NCI-H2107 (cell line): ENCODE results near the gene YIPF5.

ENCODE experiments used
- DNase-seq: peaks from one replicate; lab custom pipeline; 2025; lab: John Stamatoyannopoulos, UW

The YIPF5 gene

DNA sequence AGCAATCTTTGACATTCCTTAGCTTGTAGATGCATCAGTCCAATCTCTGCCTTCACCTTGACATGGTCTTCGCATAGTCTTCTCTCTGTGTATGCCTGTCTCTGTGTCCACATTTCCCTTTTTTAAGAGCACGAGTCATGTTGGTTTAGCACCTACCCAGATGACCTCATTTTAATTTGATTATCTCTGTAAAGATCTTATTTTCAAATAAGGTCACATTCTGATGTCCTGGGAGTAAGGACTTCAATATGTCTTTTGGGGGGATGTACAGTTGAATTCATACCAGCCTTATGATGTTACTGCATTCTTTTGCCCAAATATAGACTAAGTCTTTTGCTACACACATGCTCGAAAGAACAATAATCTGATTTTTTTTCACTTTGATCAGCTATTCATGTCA, 7.1 kb upstream of the YIPF5 start:
- no peak for DNase-seq

DNA sequence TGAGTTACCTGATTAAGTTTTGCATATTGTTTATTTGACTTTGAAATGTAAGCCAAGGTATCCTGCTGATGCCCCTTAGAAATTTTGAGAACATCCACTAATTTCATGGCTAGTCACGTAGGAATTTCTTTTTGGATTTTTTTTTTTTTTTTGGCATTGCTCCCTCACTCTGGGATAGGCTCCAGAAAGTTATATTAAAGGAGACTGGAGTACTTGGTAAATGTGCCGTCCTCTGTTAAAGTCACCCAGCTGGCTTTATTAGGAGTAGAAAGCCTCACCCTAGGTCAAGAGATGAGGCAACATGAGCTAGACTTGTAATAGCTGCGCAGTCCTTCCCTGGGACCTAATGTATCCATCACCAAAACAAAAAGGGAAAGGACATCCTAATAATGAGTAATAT, 3.3 kb upstream of the YIPF5 start:
- DNase-seq: no peak

DNA sequence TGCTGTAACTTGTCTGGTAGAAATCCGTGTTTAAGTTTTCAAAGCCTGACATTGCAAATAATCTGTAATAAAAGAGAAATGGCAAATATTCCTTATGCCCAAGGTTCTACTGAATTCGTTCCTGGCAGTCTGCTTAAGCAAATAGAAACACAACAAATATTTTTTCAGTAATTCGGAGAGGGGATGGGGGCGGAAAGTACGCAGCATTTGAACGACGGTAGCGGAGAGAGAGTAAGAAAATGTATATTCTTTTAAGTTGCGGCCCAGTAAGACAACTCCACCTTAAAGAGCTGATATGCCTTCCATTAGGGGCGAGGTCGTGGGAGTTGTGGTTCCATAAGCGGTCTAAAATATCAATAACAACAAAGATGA, 569 bp downstream of the YIPF5 start:
- no peak for DNase-seq

DNA sequence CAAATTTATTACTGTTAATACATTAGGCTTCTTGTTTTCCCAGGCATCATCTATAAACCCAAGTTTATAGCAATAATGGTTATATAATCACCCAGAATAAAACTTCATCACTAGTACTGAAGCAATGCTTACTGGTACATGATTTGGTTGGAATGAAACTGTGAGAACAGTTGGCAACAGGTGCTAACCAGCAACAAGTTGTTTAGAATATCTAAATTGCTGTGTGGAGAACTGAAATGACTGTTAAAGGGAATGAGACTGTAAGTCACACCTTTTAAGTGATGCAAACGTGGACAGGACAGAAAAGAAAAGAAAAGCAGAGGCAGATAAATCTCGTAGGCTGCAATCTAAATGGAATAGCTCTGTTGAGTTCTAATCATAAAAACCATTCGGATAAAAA, 2.5 kb downstream of the YIPF5 start:
- DNase-seq: no peak

DNA sequence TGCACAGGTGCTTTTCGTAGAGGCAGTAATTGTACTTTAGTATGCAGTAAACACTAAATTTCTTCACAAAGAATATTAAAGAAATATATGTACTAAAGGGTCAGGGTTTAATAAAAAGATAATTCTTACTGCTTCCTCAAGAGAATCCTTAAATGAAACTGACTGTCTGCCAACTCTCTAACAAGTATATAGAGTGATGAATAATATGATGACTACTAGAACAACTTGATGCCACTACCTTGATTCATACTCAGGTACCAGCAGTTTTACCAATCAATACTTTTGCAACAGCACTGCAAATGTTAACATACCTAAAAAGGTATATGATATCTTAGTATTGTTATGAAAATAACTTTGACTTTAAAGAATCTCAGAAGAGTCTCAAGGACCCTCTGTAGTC, 3.8 kb downstream of the YIPF5 start:
- no peak for DNase-seq

DNA sequence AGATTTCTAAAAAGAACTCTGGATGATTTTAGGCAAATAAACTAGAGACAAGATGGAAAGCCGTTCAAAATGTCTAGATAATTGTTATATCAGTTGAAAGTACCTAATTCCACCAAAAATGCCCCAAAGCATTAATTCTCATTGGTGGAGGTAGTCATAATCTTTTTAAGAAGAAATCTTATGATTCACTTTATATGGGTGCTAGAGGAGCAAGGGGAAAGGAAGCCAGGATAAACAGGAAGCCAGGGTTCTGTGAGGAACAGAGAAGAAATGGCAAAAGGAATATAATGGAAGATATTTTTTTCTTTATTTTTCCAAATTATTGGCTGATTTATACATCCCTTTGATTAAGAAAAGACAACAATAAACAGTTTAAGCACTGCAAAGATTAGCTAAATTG, 7.8 kb downstream of the YIPF5 start:
- no peak for DNase-seq

DNA sequence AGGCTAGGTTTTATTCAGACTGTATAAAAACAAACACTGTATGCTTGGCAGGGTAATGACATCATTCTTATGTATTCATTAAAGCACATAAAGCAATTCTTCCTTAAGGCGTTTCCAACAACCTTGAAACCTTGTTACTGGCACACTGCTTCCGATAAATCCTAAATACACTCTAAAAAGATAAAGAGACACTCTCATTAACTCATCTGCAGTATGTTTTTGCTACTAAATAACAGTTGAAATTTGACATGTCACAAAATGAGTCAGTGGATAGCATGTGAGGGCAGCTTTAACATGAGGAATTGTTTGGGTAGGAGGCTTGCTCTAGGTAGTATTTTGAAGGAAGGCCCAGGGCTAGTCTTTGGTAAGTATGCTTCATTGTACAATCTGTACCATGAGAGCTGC, 13.7 kb downstream of the YIPF5 start:
- no peak for DNase-seq

DNA sequence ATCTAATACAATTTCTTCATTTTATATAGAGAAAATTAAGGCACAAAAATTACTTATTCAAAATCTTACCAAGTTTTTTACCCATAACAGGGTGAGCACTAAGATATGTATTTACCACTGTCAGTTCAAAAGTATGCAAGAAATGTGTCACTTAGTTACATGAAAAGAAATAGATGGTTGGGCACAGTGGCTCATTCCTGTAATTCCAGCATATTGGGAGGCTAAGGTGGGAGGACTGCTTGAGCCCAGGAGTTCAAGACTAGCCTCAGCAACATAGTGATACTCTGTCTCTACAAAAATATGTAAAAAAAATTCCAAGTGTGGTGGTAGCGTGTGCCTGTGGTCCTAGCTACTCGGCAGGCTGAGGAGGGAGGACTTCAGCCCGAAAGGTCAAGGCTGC, 19.4 kb downstream of the YIPF5 start:
- DNase-seq: no peak

DNA sequence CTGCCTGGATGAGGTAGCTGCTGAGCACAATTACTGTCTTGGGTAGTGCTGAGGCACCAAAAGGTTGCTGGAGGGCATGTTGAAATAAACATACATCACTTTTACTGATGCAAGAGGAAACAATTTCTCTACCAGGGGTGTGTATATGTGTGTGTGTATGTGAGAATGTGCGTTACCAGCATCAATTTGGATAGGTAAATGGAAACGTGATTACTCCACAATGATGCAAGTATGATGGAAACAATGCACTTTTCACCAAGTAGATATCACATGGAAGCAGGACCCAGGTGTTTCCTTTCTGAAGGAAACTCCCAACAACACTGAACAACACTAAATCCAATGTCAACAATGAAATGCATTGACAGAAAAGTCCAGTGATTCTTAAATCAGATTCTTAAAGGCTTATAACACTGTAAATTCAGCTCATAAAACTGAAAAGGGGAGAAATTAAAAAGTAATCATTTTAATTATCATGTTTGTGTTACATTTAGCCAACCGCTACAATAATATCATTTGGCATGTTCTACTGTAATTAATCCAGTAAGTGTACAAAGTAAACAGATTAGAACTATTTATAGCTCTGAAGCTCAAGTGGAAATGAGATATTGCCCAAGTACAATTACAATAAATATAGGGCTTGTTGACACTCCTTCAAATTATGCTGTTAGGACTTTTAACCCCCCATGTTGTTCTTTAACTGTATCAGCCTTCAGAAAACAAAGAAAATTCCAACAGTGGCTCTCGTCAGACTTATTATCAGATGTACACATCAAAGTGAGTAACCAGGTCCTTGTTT, 25.3 kb downstream of the YIPF5 start:
- no peak for DNase-seq

DNA sequence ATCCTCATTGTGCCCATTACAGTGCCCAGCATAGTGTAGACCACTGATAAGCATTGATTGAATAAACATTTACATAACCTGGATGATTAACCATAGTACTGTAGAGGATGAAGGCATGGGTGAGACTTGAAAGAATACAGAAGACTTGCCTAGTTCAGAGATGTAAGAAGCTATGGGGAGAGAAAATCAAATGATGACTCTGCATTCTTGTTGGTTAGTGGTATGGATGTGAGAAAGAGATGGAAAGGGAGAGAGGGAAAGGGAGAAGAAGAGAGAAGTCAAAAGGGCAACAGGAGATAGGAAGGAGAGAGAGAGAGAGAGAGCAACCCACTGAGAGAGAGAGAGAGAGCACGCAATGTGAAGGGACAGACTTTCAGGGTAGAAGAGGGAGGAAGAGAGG, 26.8 kb downstream of the YIPF5 start:
- no peak for DNase-seq

DNA sequence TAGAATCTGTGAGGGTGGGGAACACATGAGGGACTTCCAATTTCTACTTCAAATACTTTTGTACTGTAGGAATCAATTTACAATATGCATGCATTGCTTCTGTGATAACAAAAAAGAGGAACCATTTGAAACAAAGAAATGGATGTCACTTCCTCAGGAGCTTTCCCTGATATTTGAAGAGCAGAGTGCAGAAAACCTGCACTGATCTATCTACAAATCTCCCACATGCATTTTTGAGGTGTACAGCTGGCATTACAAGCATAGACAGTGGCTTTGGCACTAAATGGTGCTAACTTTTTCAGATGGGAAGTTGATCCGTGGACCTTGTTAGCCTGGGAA, 27.7 kb downstream of the YIPF5 start:
- DNase-seq: no peak

DNA sequence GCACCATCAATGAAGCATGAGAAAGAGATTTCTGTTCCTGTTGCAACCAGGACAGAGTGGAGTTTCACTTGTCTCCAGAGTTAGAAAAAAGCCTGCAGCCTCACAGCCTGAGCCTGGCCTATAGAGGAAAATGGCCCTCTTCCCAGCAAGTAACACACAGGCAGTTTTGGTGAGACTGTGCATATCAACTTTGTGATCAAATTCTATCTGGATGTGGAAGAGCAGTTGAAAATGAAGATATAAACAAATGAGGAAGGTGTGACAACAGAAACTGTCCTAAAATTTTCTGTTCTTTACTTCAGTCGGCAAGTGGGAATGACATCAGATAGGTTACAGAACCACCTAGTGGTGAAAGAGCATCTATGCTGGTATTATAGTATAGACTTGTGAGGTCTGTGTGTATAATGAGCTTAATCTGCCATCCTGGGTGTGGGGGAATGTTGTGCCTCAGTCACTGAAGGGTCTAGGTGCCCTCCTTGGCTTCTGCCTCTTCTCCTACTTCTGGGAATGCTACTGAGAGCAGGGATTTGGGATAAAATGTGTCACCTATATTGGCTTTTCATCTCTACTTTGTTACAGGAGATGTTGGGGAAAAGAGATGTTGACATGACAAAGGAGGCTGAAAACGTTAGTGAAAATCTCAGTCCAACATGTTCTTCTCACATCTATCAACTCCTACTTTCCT, 28.2 kb downstream of the YIPF5 start:
- no peak for DNase-seq

DNA sequence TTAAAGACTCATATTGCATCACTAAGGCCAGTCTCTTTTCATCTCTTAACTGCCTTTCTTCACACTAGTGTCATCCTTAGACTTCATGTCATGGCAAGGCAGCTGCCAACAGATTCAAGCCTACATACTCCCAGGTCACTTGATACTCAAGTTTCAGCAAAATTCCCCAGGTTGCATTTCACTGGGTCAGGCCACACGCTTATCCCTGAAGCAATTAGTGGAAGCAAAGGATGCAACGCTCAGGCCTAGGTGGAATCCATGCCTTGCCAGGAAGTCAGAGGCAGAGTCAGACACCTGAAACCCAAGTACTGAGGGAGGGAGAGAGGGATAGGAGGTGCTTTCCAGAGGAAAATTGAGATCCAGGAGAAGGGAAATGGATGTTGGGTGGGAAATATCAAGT, 28.9 kb downstream of the YIPF5 start:
- no peak for DNase-seq

DNA sequence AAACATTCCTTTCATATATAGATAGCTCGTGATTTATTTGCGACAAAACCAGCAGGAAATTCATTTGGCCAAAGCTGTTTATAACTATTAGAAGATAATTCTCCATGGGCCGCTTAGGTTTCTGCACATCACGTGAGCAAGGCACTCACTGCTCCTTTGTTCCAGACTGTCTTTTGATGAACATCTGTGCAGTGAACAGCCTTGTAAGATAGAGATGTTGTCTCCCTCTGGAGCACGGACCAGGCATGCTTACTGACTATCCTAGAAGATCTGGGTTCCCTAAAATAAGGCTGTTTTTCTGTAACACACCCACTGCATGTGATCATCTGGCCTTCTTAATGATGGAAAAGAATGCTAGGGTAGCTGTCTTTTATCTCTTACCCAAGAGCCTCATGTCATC, 30.9 kb downstream of the YIPF5 start:
- DNase-seq: no peak

DNA sequence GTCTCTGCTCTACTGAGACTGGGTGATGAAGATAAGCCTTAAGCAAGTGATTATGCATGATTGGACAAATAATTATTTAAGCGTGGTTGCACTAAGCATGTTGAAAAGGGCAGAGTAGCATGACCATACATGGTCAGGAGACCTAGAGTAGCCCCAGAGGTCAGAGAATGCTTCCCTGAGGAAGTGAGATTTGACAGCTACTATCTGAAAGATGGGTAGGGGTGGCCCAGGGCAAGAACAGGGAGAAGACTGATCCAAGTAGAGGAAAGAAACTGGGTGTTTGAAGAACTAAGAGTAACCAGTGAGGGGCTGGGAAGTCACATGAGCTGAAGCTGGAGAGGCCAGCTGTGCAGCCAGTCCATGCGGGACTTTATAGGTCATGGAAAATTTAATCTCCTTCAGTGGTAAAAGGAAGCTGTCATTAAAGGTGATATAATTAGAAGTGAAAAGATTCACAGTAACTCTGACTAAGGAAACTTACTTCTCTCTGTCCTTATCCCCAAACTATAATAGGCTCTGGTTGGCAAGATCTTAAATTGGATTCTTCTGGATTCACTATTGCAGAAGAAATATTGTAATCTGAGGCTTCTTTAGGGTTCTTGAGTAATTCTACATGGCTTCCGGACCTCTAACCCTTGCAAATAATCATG, 35.2 kb downstream of the YIPF5 start:
- DNase-seq: no peak

DNA sequence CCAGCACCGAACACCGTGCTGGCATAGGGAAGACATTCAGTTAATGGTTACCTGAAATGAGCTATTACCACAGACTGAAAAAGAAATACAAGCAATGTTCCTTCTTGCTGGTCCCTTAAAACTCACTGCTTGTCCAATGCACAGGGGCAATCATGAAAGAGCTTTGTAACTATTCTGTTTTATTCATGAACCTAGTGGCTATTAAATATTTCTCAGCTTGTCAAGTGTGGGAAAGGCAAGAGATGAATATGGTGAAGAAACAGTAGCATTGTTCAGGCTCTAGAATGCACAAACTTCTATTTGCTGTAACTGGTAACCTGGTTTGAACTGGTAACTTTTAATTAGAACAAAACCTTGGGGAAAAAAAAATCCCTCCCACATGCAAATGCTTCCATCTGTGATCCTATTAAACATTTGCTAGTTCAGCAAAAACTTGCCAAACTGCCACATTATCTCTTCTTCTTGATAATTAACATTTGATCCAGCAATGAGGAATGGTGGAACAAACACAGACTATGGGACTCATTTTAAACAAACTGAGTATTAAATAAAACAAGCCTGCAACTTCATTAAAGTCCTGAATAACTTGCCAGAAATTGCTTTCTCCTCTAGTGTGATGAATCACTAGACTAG, 36.1 kb downstream of the YIPF5 start:
- DNase-seq: no peak

DNA sequence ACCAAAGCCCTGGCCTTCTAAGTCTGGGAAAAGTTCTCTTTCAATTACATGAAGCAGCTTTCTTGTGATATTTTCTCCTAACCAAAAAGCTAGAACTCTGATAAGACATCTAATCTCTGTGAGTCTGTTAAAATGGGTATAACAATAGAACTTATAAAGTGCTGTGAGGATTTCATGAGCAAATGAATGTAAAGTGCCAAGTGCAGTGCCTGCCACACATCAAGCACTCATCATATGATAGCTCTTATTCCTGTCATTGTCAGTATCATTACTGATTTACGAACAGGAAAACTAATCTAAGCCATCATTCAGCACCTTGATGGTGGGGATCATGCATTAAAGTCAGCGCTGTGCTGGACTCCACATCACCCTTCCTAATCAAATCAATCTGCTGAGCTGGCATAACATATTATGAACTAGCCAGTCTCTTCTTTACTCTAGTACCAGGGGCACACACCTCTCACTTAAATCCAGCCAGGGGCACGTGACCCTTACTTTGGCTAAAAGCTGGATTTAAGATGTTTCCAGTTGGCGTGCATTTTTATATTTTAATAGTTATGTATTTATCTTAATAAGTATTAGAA, 37.3 kb downstream of the YIPF5 start:
- DNase-seq: no peak

DNA sequence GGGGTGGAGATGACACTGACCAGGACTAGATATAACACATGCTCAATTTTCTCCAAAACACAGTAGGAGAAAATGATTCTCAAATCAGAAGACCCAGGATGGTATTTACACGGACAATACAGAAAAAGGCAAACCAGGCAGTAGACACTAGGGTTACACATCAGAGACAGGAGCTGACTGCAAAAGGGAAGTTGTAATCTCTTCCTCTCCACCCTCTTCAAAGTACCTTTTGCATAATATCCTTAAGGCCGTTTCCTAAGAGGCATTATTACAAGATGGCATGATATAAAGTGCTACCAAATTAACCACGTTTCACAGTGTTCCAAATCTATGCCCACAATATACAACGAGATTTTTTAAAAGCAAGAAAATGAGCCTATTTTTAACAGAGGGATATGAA, 39.2 kb downstream of the YIPF5 start:
- DNase-seq: no peak

DNA sequence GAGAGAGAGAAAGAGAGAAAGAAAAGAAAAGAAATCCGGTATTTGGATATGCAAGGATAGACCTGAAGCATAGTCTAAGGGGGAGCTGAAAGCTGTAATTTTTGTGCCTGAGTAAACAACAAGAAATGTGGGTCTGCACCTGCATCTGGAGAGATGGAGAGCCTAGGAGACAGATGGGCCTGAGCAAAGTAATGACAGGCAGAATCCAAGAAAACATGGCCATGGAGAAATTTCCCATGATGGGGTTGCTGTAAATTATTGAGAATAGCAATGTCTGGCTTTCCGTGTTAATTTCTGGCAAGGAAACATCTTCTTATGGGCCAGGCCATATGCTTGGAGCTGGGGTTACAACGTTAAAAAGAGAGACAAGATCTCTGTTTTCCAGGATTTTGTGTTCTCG, 40.2 kb downstream of the YIPF5 start:
- DNase-seq: no peak

DNA sequence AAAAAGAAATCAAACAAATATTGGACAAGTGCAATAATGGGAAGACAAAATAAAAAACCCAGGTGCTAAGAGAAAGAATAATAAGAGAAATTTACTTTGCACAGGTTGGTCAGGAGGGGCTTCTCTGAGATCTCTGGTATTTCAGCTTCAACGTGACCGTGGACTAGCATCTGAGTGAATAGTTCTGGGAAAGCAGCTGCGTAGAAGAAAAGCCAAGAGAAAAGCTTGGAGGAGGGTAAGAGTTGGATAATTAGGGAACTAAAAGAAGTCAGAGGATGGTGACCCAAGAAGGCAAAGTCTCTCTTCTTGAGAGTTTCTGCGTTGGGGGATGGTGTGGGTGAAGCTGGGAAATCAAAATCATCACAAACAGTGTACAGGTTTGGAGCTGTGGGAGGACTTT, 41.6 kb downstream of the YIPF5 start:
- DNase-seq: no peak

DNA sequence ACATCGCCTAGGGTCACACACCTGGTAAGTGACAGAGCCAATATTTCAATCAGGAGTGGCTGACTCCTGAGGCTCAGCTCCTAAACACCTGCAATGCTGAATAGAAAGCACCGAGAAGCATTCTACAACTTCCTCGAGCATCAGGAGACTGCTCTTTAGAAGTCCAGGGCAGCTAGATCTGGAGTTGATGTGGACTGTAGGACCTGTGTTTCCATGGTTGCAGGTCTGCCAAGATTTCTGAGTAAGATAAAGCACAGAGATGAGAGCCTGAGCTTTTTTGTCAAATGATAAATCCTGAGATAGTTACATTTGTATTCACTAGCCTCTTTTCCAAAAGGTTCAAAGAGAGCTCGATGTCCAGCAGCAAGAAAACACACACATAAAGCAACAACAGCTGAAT, 43.8 kb downstream of the YIPF5 start:
- DNase-seq: no peak

DNA sequence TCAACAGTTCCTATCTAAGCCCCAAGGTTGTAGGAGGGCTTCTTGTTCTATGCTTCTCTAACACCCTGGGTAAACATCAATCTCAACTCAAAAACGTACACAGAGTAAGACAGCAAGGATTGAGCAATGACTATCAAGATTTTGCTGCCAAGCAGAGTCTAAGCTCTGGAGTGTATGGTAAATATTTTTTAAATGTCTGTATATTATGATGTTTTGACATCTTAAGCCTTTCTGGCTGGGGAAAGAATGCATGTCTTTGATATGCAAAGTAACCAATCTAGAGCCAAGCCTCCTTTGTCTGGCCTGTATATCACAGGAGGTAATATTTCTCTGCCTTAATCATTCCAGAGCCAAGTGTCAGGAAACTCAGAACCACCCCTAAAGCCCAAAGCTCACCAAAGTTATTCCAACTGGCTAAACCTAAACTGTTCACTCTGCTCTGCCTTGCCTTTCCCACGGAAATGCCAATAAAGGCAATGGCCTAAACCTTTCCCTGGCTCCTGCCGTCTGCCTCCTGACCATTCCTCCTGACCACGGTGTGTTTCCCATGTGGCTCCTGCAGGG, 45.2 kb downstream of the YIPF5 start:
- DNase-seq: no peak
